GM21515 (cell line): Measurements from ENCODE around the gene MT1B.
"Not testable (repeated sequence)": the region's sequence is repeated elsewhere in the genome, so short reads cannot be mapped to it uniquely, and the experiment has no call there.

Experiments
- ATAC-seq: cut with Tn5 transposase; IDR thresholded peaks from one replicate; pipeline ENCODE4 v1.9.1; 2021; ENCODE audit not compliant: unreplicated experiment

The MT1B gene

GRCh38 chr16:56665286-56666261 is 13.9 kb downstream of the MT1B start:
- not testable (repeated sequence) for ATAC-seq

DNA sequence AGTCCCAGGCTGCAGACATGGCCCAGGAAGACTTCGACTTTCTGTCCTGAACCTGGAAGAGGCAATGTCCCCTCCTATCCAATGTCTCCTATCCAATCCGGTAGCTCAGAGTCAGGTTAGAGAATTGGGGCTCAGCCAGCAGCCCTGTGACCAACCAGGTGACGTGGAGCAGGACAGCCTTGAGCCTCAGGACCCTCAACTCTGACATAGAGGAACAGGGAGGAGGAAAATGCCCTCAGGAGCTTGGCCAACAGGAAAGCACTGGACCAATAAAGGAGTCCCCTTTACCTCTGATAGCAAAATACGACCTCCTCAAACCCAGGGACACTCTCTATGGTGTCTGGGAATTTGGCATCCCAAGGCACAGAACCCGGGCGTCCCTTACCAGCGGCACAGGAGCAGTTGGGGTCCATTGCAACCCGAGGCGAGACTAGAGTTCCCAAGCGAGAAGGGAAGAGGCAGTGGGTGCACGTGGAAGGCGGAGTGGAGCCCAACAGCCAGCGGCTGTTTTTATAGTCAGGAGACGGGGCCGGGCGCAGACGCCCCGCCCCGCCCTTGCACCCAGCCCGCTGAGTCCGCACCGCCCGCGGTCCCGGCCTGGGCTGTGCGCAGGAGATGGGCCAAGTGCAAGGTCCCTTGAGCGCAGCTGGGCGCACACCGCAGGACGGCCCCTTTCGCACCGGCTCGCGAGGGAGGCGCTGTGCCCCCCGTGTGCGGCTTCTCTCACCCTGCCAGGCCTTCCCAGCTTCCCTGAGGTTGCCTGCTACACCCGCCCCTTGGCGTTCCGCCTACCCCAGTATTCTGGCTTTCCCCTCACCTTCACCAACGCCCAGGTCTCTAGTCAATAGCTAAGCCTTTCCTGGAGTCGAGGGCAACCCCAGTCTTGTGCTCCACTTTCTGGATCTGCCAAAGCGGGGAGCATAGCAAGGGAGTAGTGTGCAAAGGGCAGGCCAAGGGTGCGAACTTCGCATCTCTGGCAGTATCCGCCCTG is 16.2 kb downstream of the MT1B start, which contains the start of gene MT1G:
Gene MT1G, minus strand, starts transcription at position 485 of the 991 bp plus-strand sequence. Its CDS starts 72 bp downstream, at position 413.
- ATAC-seq: no peak

GRCh38 chr16:56669005-56669839 is 17.5 kb downstream of the MT1B start, which contains the start of gene MT1H:
Gene MT1H (plus strand): TSS chr16:56669814. CDS start chr16:56669885, 71 bp downstream.
- ATAC-seq: no peak

DNA sequence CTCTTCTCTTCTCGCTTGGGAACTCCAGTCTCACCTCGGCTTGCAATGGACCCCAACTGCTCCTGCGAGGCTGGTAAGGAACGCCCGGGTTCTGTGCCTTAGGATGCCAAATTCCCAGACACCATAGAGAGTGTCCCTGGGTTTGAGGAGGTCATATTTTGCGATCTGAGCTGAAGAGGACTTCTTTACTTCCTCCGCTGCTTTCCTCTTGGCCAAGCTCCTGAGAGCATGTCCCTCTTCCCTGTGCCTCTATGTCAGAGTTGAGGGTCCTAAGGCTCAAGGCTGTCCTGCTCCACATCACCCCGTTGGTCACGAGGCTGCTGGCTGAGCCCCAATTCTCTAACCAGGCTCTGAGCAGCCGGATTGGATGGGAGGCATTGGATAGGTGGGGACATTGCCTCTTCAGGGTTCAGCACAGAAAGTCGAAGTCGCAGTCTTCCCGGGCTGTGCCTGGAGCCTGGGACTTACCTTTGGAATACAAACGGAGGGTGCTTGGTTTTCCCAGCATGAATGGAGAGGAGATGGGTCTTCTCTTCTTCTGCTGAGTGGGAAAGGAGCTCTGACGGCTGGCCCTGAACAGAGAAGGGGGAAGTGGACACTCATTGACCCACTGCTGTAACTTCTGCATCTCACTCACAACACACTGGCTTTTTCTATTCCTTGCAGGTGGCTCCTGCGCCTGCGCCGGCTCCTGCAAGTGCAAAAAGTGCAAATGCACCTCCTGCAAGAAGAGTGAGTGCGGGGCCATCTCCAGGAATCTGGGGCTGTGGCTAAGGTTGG is 18.3 kb downstream of the MT1B start:
- no peak for ATAC-seq

DNA sequence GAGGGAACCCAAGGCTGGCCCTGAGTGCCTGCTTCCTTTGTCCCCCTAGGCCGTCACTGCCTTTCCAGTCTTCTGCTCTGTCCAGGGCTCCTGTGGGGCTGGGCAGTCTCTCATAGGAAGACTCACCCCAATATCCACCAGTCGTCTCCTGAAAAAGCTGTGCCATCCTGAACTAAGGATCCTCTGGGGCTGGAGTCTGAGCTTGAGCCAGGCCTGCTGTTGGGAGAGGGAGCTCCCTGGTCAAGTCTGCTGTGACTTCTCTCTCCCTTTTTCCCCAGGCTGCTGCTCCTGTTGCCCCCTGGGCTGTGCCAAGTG is 18.9 kb downstream of the MT1B start:
- ATAC-seq: no peak

GRCh38 chr16:56671691-56672090 is 20.0 kb downstream of the MT1B start:
- ATAC-seq: not testable (repeated sequence)

DNA sequence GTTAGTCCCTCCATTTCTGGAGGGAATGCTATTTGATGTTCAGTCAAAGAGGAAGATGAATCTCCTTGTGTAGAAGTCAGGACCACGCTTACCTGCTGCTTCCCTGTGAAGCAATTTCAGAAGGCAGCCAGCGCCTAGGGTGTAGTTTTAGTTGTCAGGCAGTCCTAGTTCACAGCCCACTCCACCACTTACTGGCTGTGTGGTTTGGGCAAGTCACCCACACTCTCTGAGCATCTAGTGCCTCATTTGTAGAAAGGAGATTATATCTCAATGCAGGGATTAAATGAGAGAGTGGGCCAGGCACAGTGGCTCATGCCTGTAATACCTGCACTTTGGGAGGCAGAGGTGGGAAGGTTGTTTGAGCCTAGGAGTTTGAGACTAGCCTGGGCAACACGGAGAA is 20.5 kb downstream of the MT1B start:
- not testable (repeated sequence) for ATAC-seq

DNA sequence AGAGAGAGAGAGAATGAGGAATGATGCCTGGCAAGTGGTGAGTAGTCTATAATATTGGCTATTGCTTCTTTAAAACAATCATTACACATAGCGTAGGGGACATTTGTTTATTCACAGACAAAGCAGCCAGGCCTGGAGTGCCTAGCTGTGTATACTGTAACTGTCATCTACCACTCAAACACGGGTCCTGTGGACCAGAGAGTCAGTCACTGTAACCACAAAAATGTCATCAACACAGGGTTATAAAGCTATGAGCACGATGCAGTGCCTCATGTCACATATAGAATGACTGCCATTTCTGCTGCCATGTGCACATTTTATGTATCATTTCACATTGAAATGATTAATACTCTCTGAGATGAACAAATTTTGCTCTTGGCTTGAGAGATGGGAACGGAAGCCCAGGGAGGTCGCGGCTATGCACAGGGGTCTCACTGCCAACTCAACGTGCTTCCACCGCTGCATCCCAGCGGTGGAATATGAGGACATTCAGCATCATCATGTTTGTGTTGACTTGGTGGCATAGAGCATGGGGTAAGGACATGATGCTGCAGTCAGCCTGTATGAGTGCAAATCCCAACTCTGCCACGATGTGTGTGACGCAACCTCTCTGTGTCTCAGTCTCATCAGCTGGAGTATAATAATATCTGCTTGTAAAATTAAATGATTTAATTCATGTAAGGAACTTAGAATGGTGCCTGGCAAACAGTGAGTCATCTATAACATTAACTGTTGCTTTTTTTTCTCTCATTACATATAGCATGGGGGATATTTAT is 21.3 kb downstream of the MT1B start:
- no peak for ATAC-seq

DNA sequence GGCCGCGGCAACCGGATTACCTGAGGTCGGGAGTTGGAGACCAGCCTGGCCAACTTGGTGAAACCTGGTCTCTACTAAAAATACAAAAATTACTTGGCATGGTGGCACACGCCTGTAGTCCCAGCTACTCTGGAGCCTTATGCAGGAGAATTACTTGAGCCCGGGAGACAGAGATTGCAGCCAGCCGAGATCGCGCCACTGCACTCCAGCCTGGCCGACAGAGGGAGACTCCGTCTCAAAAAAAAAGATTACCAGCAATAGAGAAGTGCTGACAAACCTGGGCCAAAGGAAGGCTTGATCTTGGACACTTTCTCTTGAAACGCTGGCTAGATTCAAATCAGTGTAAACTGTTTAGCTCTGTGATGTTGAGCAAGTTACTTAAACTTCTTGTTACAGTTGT is 22.2 kb downstream of the MT1B start:
- ATAC-seq: no peak

- not testable (repeated sequence) for ATAC-seq
Measured at GRCh38 chr16:56674570-56674969, 22.9 kb downstream of the MT1B start.

- no peak for ATAC-seq
Measured at GRCh38 chr16:56675685-56676210, 24.1 kb downstream of the MT1B start.

GRCh38 chr16:56677474-56677873 is 25.8 kb downstream of the MT1B start:
- no peak for ATAC-seq

- ATAC-seq: no peak
Measured at GRCh38 chr16:56679078-56679730, 27.5 kb downstream of the MT1B start.

- no peak for ATAC-seq
Measured at GRCh38 chr16:56679818-56680217, 28.1 kb downstream of the MT1B start.

DNA sequence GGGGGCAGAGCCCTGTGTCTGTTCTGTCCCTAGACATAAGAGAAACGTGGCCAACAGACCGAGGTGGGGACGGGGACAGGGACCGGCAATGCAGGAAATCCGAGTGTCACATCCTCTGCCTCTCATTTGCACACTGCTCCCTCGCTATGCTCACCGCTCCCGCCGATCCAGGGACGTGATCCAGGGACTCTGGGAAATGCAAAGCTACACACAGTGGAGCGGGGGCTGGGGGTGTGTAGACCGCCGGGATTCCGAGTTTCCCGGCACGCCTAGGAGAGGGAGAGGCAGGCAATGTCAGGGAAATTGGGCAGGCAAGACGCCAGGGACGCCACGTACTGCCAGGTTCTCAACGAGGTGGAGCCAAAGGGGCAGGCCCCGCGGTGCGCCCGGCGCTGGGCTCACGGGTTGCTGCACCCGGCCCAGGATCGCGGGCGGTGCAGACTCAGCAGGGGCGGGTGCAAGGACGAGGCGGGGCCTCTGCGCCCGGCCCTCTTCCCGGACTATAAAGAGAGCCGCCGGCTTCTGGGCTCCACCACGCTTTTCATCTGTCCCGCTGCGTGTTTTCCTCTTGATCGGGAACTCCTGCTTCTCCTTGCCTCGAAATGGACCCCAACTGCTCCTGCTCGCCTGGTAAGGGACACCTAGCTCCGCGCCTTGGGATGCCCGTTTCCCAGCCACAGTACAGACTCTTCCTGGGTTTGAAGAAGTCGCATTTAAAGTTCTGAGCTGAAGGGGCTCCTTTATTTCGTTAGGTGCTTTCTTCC is 30.4 kb downstream of the MT1B start, which contains the start of gene MT1X:
Gene MT1X, plus strand, starts transcription at position 532 of the 764 bp plus-strand sequence. Its CDS starts 71 bp downstream, at position 603.
- peak; percentile 96 for ATAC-seq

GRCh38 chr16:56682703-56683397 is 31.2 kb downstream of the MT1B start:
- ATAC-seq: peak; percentile 8
